GM10248 (cell line): ENCODE results near the gene WDTC1.

Source experiments
- CTCF ChIA-PET: fragments of 300-600 bp; sonication (Branson Sonifier 250); formaldehyde crosslinking; extraction: SDS; loops from one replicate; lab custom pipeline; 2021; ENCODE audit warnings: antibody characterized with exemption; lab: Yijun Ruan, JAX
- POLR2A ChIA-PET: fragments of 350-650 bp; sonication (Branson Sonifier 250); formaldehyde crosslinking; extraction: SDS; loops from one replicate; lab custom pipeline; 2020; ENCODE audit warnings: antibody characterized with exemption; lab: Yijun Ruan, JAX
- DNase-seq: peaks from one replicate; pipeline ENCODE4 v3.0.0; 2012; ENCODE audit errors: extremely low spot score
- TF ChIP-seq, protein P1 (sequence below): IDR thresholded peaks from 2 replicates; pipeline ENCODE4 v1.5.1; 2012; ENCODE audit warnings: mild to moderate bottlenecking, low read depth; ENCODE audit errors: extremely low read depth, missing control alignments, control extremely low read depth

Gene WDTC1

DNA sequence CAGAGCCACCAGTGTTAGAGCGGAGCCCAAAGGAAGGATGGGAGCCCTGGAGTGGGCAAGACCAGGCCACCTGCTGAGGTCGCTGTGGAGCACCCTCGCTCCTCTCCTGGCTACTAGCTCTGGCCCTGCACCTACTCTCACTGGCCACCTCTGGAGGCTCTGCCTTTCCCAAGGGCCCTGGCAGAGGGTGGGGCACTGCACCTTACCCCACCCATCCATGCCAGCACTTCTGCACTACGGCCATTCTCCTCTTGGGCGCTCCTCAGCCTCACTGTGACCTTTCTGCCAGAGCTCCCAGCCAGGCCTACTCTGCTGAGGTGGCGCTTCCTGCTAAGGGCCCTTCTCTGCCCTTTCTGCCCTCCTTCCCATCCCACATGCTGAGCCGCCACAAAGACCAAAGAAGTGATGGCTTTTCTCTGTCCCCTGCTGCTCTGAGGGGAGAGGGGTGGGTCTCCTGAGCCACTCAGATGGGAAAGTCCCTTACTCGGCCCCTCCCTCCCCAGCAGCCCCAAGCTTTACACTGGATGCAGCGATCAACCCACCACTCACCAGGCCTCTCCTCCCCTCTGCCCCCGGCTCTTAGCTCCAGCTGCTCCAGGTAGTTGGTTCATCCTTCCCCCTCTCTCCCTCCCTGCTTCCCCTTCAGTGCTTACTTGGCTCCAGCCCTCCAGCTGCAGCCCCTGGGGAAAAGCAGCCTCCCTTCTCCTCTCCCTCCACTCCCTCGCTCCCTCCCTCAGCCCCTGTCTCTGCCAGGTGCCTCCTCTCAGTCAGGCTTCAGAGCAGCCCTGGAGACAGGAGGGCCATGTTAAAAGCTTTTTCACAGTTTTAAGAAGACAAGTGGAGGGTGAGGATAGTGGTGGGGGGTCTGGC, 72.7 kb downstream of the WDTC1 start:
- POLR2A ChIA-PET: no interaction called here
- no peak for DNase-seq
- TF ChIP-seq, protein P1, sequence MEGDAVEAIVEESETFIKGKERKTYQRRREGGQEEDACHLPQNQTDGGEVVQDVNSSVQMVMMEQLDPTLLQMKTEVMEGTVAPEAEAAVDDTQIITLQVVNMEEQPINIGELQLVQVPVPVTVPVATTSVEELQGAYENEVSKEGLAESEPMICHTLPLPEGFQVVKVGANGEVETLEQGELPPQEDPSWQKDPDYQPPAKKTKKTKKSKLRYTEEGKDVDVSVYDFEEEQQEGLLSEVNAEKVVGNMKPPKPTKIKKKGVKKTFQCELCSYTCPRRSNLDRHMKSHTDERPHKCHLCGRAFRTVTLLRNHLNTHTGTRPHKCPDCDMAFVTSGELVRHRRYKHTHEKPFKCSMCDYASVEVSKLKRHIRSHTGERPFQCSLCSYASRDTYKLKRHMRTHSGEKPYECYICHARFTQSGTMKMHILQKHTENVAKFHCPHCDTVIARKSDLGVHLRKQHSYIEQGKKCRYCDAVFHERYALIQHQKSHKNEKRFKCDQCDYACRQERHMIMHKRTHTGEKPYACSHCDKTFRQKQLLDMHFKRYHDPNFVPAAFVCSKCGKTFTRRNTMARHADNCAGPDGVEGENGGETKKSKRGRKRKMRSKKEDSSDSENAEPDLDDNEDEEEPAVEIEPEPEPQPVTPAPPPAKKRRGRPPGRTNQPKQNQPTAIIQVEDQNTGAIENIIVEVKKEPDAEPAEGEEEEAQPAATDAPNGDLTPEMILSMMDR: no peak
- CTCF ChIA-PET: interaction anchor here (1.0 to 18.3 kb wide), 4 partner anchors 9 to 362 kb away, joined by 3 to 234 read pairs (median 4); no protein-coding TSS in a partner anchor

DNA sequence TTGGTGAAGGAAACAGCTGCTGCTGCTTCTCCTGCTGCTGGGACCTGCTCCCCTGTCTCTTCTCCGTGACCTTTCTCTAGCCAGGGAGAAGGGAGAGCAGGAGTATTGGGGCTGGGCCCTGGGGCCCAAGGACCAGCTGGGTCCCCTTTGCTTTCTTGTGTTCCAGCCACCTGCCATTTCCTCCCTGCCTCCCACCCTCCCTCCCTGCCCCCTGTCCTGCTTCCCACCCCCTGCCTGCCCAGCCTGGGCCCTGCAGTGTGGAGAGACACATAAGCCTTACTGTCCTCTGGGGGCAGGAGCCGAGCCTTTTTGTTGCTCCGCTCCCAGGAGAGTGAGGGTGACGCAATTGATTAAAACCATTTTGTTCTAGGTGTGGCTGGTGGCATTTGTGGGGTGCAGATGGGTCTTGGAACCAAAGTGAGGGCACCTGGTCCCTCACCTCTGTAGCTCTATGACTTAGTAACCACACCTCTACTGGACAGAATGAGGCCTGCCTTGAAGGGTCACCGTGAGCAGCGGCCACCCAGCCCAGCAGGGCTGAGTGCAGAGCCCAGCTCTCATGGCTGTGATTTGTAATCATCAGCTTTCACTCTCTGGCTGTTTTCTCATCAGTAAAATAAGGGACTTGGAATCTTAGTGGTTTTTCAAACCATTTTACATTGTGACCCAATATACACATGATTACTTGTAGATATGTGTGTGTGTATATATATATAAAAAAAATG, 73.6 kb downstream of the WDTC1 start:
- POLR2A ChIA-PET: no interaction called here
- TF ChIP-seq, protein P1: no peak
- no peak for DNase-seq
- CTCF ChIA-PET: interaction anchor here (1.3 to 18.3 kb wide), 6 partner anchors 9 to 299 kb away, joined by 4 to 234 read pairs (median 5); no protein-coding TSS in a partner anchor

DNA sequence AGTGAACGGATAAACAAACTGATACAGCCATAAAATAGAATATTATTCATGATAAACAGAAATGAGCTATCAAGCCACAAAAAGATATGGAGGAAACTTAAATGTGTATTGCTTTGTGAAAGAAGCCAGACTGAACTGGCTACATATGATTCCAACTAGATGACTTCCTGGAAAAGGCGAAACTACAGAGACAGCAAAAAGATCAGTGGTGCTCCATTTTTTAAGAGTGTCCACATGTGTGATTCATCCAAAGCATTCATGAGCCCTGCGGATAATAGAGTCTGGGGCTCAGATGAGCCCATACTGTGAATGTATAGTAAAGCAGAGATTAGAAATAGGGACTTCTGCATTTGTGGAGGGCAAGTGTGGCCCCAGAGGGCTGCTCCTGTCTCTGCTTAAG, 79.7 kb downstream of the WDTC1 start:
- TF ChIP-seq, protein P1: no peak
- DNase-seq: no peak
- POLR2A ChIA-PET: no interaction called here
- CTCF ChIA-PET: interaction anchor here (0.8 to 18.3 kb wide), 5 partner anchors 16 to 269 kb away, joined by 3 to 234 read pairs (median 3); no protein-coding TSS in a partner anchor

DNA sequence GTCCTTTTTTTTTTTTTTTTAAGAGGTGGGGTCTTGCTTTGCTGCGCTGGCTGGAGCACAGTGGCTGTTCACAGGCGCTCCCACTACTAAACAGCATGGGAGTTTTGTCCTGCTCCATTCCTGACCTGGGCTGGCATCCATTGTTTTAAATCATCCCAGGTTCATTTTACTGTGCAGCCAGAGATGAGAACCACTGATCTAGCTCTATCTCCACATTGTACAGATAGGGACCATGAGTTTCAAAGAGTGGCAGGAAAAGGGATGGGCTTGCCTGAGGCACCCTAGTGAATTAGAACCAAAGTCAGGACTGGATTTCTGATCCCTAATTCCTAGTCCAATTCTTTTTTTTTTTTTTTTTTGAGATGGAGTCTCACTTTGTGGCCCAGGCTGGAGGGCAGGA, 80.3 kb downstream of the WDTC1 start:
- ChIA-PET POLR2A (interaction anchor here (0.7 kb wide), 1 partner anchor 157 kb away, joined by 4 read pairs; no protein-coding TSS in a partner anchor), CTCF (interaction anchor here (1.0 to 18.3 kb wide), 3 partner anchors 16 to 270 kb away, joined by 3 to 234 read pairs (median 3); no protein-coding TSS in a partner anchor)
- TF ChIP-seq, protein P1: no peak
- DNase-seq: no peak

DNA sequence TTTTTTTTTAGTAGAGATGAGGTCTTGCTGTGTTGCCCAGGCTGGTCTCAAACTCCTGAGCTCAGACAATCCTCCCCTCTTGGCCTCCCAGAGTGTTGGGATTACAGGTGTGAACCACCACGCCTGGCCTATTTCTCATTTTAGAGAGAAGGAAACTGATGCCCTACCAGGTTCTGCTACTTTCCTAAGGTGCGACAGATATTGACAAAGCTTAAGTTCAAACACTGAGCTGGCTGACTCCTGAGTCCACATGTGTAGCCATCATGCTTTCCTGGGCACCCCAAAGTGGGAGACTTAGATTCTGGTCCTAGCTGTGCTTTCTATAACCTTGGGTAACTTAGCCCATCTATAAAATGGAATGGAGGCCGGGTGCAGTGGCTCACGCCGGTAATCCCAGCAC, 82.4 kb downstream of the WDTC1 start:
- ChIA-PET CTCF (interaction anchor here (1.0 to 18.3 kb wide), 5 partner anchors 9 to 78 kb away, joined by 4 to 234 read pairs (median 5); no protein-coding TSS in a partner anchor), POLR2A (interaction anchor here (0.6 kb wide), 1 partner anchor 20 kb away, joined by 6 read pairs; no protein-coding TSS in a partner anchor)
- TF ChIP-seq, protein P1: no peak
- DNase-seq: no peak

DNA sequence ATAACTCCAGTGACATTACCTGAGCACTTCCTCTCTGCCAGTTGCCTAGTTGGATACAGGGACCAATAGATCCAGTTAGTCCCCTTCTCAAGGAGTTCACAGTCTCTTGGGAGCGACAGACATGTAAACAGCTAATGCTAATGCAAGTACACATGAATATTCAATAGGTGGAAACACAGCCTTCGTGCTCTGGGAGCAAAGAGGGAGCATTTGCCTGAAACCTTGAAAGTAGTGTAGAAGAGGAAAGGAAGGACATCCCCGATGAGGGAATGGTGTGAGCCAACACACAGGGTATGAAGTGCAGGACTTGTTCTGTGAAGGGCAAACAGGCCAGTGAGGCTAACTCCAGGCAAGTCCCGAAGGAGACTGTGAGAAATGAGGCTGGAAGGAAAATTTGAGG, 83.7 kb downstream of the WDTC1 start:
- ChIA-PET CTCF (interaction anchor here (5.3 to 18.3 kb wide), 2 partner anchors 15 to 20 kb away, joined by 21 to 234 read pairs; no protein-coding TSS in a partner anchor), POLR2A (interaction anchor here (0.6 kb wide), 1 partner anchor 212 kb away, joined by 6 read pairs; no protein-coding TSS in a partner anchor)
- no peak for DNase-seq
- TF ChIP-seq, protein P1: no peak
